ENCODE data around the gene TMEM89.

The TMEM89 gene

DNA sequence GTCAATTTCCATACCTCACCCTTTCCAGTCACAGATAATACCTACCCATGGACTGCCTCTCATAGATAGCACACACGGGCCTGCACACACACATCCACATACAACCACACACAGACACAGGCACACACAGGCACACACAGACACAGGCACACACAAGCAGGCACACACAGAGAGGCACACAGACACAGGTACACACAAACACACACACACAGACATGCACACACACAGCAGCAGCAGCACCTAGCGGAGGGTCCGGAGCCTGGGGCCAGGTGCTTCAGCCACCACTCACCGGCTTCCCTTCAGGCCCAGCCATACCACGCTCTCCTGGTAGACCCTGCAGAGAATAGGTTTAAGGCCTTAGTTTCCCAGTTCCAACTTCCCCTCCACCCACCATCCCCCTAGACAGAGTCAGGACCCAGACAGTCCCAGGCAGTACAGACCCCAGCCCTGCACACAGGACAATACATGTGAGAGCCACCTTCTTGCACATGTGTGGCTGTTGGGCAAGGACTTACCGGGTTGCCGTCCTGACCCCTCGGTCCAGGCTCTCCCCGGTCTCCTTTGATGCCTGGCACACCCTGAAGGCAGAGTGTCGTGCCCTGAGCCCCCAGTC, 47.5 kb downstream of the TMEM89 start:
- TF ChIP-seq, protein P1, sequence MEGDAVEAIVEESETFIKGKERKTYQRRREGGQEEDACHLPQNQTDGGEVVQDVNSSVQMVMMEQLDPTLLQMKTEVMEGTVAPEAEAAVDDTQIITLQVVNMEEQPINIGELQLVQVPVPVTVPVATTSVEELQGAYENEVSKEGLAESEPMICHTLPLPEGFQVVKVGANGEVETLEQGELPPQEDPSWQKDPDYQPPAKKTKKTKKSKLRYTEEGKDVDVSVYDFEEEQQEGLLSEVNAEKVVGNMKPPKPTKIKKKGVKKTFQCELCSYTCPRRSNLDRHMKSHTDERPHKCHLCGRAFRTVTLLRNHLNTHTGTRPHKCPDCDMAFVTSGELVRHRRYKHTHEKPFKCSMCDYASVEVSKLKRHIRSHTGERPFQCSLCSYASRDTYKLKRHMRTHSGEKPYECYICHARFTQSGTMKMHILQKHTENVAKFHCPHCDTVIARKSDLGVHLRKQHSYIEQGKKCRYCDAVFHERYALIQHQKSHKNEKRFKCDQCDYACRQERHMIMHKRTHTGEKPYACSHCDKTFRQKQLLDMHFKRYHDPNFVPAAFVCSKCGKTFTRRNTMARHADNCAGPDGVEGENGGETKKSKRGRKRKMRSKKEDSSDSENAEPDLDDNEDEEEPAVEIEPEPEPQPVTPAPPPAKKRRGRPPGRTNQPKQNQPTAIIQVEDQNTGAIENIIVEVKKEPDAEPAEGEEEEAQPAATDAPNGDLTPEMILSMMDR (IDR thresholded peaks at IDR 0.05), result no peak
- Mint-ChIP-seq H3K27ac (no peak overlapping the region), H3K9me3 (no peaks in the 10 kb centered on the region), H3K4me1 (peaks cover 14% of the 10 kb centered on the region), H3K36me3 (ENCODE audit: low read depth) (no peaks in the 10 kb centered on the region), H3K27me3 (ENCODE audit: low read depth, poor library complexity) (peaks cover 4% of the 10 kb centered on the region), H3K4me3 (no peak overlapping the region)
- no peak for DNase-seq

DNA sequence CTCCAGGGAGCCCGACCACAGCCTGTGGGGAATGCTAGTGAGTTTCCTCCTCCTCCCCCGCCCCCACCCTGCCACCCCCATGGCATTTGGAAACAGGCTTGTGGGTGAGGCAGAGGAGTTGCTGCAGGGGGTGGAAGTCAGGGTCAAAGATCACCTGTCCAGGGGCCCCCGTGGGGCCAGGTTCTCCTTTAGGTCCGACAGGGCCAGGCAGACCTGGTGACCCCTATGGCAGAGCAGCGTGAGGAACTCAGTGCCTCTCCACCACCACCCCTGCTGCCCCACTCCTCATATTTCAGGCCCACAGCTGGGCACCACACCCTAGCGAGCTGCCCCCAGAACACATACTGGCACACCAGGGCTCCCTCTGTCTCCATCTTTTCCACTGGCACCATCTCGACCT, 49.1 kb downstream of the TMEM89 start:
- no peak for DNase-seq
- Mint-ChIP-seq H3K27me3 (ENCODE audit: low read depth, poor library complexity) (peaks cover 4% of the 10 kb centered on the region), H3K9me3 (no peaks in the 10 kb centered on the region), H3K4me3 (no peak overlapping the region), H3K27ac (no peak overlapping the region), H3K4me1 (peaks cover 14% of the 10 kb centered on the region), H3K36me3 (ENCODE audit: low read depth) (no peaks in the 10 kb centered on the region)
- TF ChIP-seq, protein P1 (IDR thresholded peaks at IDR 0.05), result no peak

DNA sequence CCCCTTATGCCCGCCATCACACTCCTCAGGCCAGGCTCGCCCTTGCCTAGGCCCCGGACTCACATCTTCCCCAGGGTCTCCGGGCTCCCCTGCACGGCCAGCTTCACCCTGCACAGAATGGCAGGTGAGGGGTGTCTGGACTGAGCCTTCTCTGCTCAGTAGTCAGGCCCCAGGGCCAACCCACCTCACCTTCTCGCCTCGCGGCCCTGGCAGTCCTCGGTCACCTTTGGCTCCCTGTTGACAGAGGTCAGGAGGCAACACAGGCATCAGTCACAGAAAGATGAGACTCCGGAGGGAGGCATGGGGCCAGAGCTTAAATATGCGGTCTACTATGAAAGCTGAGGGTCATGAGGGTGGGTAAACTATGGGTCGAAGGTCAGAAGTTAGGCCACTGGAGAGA, 49.6 kb downstream of the TMEM89 start:
- no peak overlapping the region for H3K27ac Mint-ChIP-seq
- no peak overlapping the region for H3K4me3 Mint-ChIP-seq
- peaks cover 14% of the 10 kb centered on the region for H3K4me1 Mint-ChIP-seq
- H3K27me3 Mint-ChIP-seq (ENCODE audit: low read depth, poor library complexity), result peaks cover 4% of the 10 kb centered on the region
- TF ChIP-seq, protein P1 (IDR thresholded peaks at IDR 0.05), result no peak
- no peaks in the 10 kb centered on the region for H3K36me3 Mint-ChIP-seq (ENCODE audit: low read depth)
- H3K9me3 Mint-ChIP-seq, result no peaks in the 10 kb centered on the region
- DNase-seq, result no peak
